GM18873 (cell line): Measurements from ENCODE around the gene NDST1.

ENCODE experiments used
- ATAC-seq: cut with Tn5 transposase; IDR thresholded peaks from one replicate; pipeline ENCODE4 v1.9.1; 2021; ENCODE audit warnings: mild to moderate bottlenecking, moderate library complexity, moderate number of reproducible peaks; ENCODE audit not compliant: unreplicated experiment, low FRiP score

Gene NDST1

GRCh38 chr5:150540615-150541396 lies 32.9 kb downstream of the NDST1 start:
- ATAC-seq: no peak

DNA sequence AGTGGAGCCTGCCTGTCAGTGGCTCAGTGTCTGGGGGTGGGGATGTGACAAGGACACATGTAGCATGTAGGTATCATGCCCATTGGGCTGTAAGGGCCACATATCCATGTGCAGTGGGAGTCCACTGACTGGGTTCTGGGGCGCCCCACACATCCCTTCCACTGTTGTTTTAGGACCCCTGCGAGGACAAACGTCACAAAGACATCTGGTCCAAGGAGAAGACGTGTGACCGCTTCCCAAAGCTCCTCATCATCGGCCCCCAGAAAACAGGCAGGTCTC lies 33.4 kb downstream of the NDST1 start:
- no peak for ATAC-seq

DNA sequence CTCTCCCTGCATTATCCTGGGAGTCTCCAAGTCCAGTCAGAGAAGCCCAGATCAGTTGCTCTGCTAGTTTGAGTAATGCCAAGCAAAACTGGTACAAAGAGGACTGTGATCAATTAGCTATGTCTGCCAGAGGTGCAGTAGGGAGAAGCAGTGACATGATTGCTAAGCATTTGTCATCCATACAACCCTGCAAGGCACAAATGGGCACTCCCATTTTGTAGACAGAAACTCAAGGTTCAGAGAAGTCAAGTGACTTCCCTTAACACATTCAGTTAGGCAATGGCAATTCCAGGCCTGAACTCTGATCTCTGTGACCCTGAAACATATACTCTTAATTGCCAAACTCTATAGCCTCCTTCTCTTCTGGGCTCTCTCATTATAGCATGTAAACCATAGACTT lies 34.0 kb downstream of the NDST1 start:
- no peak for ATAC-seq

DNA sequence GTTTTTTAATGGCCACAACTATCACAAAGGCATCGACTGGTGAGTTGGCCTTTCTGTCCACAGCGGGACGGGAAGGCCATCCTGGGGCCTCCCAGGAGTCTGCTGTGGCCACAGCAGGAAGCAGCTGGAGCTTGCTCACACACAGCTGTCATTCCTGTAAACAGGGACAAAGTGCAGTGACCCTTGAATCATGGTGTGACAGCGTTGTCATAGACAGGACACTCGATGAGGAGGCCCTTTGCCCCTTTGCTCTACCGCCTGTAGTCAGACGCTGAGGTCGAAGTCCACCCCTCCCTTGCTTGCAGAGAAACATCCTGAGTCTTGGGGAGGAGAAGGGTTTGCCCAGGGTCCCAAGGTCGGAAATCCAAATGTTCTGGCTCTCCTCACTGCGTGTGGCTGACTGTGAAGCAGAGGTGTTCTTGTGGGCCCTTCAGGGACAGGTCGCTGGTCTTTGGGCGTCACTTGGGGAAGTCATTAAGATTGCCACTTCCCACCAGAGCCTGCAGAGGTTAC lies 35.1 kb downstream of the NDST1 start:
- ATAC-seq: no peak

DNA sequence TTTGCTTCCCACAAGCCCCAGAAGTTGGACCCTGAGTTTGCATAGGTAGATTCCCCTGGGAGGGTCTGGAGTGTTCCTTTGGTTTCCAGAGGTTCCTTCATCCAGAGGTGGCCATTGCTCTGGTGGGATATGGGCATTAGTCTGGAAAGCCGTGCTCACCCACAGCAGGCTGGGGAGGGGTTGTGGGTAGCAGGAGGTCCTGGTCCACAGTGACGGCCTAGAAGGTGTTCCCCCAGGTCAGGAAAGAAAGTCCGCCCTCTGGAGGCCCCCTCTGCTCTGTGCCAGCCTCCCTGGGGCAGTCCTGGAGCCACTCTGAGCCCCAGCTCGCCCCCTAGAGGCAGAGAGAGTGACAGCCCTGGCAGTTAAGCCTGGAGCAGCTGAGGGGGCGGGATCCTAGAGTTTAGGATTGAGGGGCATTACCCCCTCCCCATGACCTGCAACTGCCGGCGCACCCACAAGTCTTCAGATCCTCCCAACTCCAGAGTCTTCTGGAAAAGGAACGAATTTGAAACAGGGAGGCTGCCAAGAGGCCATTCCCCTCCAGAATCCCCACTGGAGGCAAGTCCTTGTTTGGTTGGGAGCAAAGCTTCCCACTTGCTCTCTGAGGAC lies 36.8 kb downstream of the NDST1 start:
- ATAC-seq: peak; percentile 68

GRCh38 chr5:150545246-150545645 lies 37.3 kb downstream of the NDST1 start:
- ATAC-seq: no peak

GRCh38 chr5:150548123-150548522 lies 40.2 kb downstream of the NDST1 start:
- no peak for ATAC-seq

DNA sequence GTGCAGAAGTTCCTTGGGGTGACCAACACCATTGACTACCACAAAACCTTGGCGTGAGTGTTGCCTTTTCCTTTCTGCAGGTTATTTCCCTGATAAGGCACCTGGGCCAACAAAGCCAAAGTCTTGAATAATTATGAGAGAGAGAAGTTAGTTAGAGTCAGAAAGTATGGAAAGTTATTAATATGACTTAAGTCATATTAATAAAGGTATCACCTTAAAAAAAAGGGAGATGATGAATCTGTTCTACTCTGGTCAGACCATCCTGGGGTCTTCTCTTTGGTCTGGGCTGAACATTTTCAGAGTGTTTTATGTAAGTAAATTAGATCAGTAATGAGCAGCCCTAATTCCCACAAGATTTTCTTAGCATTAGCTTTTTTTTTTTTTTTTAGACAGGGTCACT lies 41.8 kb downstream of the NDST1 start:
- no peak for ATAC-seq

DNA sequence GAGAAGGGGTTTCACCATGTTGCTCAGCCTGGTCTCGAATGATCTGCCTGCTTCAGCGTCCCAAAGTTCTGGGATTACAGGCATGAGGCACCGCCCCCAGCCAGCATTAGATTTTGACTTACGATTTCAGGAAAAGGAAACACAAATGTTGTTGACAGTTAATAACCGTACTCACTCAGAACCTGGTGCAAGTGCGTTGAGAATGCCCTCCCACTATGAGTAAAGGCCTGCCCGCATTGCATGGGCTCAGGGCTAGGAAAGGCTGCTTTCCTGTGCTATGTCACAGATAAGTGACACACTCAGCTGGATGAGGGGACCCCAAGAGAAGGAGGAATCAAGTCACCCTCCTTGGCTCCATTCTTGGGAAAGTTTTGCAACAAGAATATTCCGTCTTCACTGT lies 42.4 kb downstream of the NDST1 start:
- ATAC-seq: no peak

GRCh38 chr5:150551066-150551465 lies 43.1 kb downstream of the NDST1 start:
- no peak for ATAC-seq

- no peak for ATAC-seq
Measured at GRCh38 chr5:150553402-150553801, 45.5 kb downstream of the NDST1 start.

DNA sequence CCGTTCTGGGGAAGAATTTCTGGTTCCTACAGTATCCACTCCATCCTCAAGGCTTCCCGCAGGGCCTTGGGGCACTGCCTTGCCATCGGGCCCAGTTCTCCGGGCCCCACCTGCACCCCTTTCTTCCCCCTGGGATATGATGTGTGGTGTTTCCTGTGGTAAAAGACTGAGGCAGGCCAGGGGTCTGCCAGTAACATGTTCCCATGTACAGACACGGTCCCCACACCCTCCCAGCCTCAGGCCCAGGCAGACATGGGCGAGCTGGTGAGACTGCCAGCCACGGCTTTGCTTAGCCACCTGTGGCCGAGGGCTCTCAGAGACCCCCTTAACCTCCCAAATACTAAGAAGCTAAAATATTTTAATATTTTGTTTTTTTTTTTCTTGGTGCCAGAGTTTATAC lies 46.0 kb downstream of the NDST1 start:
- no peak for ATAC-seq

DNA sequence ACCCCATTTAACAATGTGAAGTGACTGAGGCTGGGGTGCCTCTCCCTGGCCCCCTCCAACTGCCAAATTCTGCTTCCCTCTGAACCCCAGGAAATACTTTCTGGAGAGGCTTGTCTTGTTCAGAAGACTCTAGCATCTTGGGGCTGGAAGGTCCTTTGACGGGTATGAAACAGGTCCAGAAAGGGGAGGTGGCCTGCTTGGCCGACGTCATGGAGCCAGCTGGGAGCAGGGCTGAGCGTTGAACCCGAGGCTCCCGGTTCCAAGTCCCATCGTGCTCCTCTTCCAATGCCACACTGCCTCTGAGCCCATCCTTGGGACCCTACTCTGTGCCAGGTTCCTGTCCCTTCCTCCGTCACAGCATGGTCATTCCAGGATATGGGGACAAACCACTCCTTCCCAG lies 46.9 kb downstream of the NDST1 start:
- ATAC-seq: no peak

DNA sequence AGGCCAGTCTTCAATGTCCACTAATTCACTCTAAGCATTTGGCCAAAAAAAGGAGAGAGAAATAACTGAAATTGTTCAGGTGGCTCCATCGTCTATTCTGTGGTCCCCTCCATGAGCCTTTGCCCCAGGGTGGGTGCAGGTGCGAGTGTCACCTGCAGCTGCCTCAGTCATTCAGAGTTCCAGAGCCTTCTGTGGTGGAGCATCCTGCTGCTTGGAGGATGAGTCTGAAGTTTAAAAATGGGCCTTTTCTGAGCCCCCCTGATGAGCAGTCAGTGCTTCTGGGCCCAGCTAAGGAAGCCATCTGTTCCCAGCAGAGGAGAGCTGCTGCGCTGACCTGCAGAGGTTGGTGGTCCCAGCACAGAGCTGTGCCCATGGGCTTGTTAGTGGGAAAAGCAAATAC lies 48.2 kb downstream of the NDST1 start:
- ATAC-seq: no peak

- ATAC-seq: no peak
Measured at GRCh38 chr5:150556859-150557508, 49.1 kb downstream of the NDST1 start.

GRCh38 chr5:150557509-150557872 lies 49.6 kb downstream of the NDST1 start:
- no peak for ATAC-seq

DNA sequence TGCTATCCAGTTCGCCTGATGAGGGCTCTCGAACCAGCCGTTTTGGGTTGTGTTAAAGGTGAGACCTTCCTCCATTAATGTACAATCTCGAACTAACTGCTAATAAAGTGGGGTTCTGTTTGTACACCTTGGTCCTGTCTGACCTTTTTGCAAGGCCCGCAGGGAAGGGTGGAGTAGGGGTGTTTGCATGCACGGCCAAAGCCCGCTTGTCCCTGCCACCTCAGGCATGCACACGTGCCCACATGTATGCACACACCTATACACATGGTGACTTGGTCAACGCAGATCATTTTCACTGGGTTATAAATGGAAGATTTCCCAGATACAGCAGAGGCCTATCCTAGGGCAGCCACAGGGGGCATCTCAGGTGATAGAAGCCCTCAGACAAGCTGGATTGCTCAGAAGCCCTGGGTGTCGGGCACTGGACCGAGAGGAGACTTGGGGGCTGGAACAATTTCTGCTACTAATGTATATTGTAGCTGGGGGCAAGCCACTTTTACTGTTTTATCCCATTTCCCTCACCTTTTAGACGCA lies 50.2 kb downstream of the NDST1 start:
- no peak for ATAC-seq

DNA sequence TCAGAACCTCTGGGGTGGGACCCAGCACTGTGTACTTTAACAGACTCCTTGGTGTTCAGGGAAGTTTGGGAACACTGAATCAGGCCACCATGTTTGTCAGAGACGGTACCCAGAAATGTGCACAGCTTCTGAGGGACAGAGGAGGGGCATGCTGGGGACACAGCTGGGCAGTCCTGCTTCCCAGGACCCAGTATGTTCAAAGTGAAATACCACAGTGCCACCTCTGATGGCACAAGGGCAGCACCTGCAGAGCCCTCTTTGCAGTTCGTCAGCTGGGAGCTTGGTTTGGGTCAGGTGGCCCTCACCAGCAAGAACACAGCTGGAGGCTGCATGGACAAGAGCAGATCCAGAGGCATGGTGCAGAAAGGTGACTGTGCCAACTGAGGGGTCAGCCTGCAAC lies 51.2 kb downstream of the NDST1 start:
- no peak for ATAC-seq

DNA sequence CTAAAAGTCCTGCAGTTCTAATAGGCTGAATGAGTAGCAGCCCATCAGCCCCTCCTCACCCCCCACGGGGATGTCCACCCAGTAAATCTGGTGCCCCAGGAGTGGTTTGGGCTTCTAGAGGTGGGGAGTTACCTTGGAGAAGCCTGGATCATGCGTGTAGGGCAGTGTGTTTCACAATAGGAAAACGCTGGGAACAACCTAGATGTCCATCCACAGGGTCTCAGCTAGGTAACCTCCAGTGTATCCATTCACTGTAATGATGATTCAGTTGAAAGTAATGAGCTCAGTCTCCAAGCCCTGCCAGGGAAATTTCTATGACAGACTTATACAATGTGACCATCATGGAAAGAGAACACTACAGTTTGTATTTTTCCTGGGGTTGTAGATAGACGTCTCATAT lies 51.8 kb downstream of the NDST1 start:
- ATAC-seq: no peak

GRCh38 chr5:150560401-150561191 lies 52.7 kb downstream of the NDST1 start:
- peak; percentile 67 for ATAC-seq

GRCh38 chr5:150561192-150561512 lies 53.2 kb downstream of the NDST1 start:
- ATAC-seq: peak; percentile 10
